K562 treated with DMSO at 1 percent for 4 hours (cell line): ENCODE data around the gene BCAP29. TPM values are rescaled to one million over a fixed set of nuclear protein-coding genes. Genes with fewer than 3 reads are reported as not detected.

Source experiments
- total RNA-seq: library from RNA; unstranded; fragments of 300-600 nt; gene quantifications from 2 replicates; pipeline ENCODE4 v1.2.3, GENCODE V29; 2022; ENCODE audit not compliant: insufficient read depth

BCAP29 gene
- total RNA-seq, result 67.8 and 78.3 TPM in 2 replicates

DNA sequence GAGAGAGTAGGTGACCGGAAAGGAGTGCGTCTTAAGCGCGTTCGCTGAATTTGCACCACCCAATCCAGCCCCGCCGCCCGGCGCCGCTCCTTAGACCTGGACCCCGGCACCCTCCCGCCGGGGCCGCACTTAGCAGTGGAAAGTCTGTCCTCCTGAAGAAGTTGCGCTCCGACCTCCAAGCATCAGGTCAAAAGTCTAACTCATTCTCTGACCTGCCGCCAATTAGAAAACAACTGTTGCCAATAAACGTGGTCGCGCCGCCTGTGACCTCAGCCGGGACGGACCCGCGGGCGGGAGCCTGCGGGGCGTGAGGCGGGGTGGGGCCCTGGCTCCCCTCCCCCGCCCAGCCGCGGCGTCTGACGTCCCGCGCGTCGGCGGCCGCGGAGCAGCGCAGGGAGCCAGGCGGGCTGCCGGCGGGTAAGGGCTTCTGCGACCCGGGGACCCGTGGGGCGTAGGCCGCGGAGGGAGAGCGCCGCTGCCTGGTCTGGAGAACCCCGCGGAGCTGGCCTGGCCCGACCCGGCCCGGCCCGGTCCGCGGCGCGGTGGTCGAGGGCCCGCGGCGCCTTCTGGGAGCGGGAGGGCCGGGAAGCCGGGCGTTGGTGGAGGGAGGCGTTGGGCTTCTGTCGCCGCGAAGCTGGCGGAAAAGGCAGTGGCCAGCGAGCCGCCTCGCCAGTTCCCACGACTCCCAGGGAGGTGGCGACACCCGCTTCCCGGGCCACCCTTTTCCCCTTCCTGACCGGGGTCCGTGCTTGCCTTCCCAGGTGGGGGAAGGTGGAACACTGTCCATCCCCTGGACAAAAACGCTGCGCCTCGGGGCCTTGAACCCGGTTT is at the start of gene BCAP29:
Gene BCAP29, plus strand, starts transcription at position 362 of the 831 bp plus-strand sequence. CDS start 527 bp downstream, outside the sequence.

DNA sequence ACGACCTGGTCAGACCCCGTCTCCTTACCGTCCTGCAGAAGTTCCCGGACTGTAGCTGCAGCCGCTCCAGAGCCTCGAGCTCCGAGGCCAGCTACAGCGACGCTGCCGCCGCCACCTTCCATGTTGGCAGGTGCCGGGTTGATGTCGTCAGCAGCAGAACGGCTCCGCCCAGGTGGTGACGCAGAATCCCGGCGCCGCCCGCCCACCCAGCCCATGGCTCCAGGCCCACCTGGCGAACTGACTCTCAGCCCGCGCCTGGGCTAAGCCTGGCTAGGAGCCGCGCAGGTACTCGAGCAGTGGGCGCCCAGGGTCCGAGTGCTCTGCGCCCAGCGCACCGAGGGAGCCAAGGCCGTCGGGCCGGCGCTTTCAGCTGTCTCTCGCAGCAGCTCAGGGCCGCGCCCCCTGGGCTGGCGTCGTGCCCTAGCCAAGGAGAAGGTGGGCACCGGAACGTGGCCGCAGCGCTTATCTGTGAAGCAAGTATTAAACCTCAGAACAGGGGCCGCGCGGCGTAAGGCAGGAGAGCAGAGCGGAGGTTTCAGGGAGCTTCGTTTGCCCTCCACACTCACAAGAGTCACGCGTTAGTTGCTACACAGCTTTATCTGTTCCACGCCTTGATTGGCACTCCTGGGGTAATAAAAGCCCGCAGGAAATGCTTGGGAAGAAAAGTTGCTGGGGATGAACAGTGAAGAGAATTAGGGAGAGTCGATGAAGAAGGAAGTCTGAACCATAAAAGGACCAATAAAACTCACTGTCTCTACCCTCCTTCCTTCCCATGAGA is 16.1 kb upstream of the BCAP29 start, which contains the start of the genes COG5 and DUS4L:
Gene COG5, minus strand, starts transcription at position 146 of the 778 bp plus-strand sequence. Its CDS starts 24 bp downstream, at position 122.
Gene DUS4L, plus strand, starts transcription at position 197 of the 778 bp plus-strand sequence. CDS start 3,100 bp downstream, outside the sequence.

GRCh38 chr7:107660381-107661080 is 80.5 kb downstream of the BCAP29 start, which contains the start of gene SLC26A4:
Gene SLC26A4 (plus strand): TSS chr7:107660828. CDS start chr7:107661642, 814 bp downstream.

Other genes with a start within 250 kb of the BCAP29 start
- gene GPR22, start 110.2 kb upstream of the BCAP29 start, total RNA-seq, result not detected in 2 replicates
- gene COG5, start 16.3 kb upstream of the BCAP29 start, total RNA-seq, result 23.6 and 24.5 TPM in 2 replicates
- 6.1 and 8.4 TPM in 2 replicates for gene DUS4L, start 16.3 kb upstream of the BCAP29 start, total RNA-seq
- gene SLC26A4, start 80.6 kb downstream of the BCAP29 start, total RNA-seq, result 0.45 and 1.3 TPM in 2 replicates
- gene CBLL1, start 163.9 kb downstream of the BCAP29 start, total RNA-seq, result 27.7 and 40.2 TPM in 2 replicates
- not detected in 2 replicates for gene SLC26A3, start 223.0 kb downstream of the BCAP29 start, total RNA-seq